HG02970 (cell line): ENCODE data around the gene GALNT15.

Experiments
- ATAC-seq: cut with Tn5 transposase; IDR thresholded peaks from one replicate; pipeline ENCODE4 v1.9.1; 2021; ENCODE audit warnings: mild to moderate bottlenecking, moderate library complexity, moderate number of reproducible peaks; ENCODE audit not compliant: unreplicated experiment, low FRiP score

GALNT15 gene

GRCh38 chr3:16151109-16151508 lies 23.4 kb upstream of the GALNT15 start:
- no peak for ATAC-seq

- ATAC-seq, result no peak
Measured at GRCh38 chr3:16168211-16168610, 6.3 kb upstream of the GALNT15 start.

GRCh38 chr3:16171009-16171408 lies 3.5 kb upstream of the GALNT15 start:
- no peak for ATAC-seq

GRCh38 chr3:16171825-16172224 lies 2.7 kb upstream of the GALNT15 start:
- no peak for ATAC-seq

GRCh38 chr3:16173283-16174025 lies 1.0 kb upstream of the GALNT15 start:
- ATAC-seq, result no peak

GRCh38 chr3:16174026-16174355 lies 489 bp upstream of the GALNT15 start:
- ATAC-seq, result no peak

- ATAC-seq, result no peak
Measured at GRCh38 chr3:16174976-16175901, 759 bp downstream of the GALNT15 start.

DNA sequence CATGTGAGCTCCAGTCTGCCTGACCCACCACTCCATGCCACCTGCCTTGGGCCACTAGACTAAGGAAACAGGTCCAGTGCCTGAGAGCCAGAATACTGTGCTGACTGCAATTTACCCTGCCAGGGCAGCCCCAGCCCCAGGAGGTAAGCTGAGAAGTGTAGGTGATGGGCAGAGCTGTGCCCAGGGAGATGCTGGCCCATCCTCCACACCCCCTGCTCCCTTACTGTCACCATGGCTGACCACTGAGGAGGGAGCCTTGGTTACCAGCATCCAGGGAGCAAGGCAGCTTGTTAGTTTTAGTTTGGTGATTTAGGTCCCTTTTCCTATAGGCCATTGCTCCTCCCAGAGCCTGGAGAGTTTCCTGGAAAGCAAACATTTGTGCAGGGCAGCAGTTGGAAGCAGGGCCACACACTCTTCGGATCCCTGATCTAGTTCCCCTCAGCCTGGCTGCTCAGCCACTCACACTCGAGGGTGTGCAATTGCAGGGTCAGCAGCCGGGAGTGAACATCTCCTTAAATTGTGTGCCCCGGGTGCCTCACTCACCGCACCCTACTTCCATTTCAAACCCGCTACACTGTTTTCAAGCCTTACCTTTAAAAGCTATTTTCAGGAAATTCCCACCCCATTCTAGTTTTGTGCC lies 2.0 kb downstream of the GALNT15 start:
- no peak for ATAC-seq

DNA sequence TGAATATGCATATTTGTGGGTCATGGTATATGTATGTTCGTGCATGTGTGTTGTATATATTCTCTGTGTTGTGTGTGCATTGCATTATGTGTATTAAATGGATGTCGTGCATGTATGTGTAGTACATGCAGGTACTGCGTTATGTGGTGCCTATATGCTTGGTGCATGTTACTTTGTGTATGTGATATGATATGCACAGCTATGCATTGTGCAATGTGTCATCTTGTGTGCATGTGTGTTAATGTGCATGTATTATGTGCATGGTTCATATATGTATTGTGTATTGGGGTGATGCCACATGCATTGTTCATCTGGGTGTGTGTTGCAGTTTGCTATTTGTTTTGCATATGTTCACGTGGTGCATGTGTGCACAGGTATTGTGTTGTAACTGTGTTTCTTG lies 2.9 kb downstream of the GALNT15 start:
- ATAC-seq, result no peak

- ATAC-seq, result no peak
Measured at GRCh38 chr3:16177962-16178627, 3.6 kb downstream of the GALNT15 start.

GRCh38 chr3:16178628-16178988 lies 4.1 kb downstream of the GALNT15 start:
- no peak for ATAC-seq

GRCh38 chr3:16179261-16179660 lies 4.8 kb downstream of the GALNT15 start:
- ATAC-seq, result no peak

GRCh38 chr3:16179771-16180736 lies 5.6 kb downstream of the GALNT15 start:
- ATAC-seq, result no peak

DNA sequence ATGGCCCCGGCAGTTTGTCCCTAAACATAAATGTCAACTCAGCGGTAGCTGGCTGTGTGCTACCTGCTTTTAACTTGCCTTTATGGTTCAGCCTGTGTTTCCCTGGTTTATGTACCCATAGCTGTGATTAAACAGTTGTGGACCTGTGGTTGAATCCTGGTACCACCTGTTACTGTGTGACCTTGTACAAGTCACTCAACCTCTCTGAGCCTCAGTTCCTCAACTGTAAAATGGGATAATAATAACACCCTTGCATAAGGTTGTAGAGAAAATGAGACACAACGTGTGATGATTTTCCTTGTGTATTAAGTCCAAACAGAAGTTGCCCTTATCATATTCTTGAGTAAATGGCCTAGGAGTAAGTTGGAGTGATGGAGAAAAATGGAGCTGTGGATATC lies 6.3 kb downstream of the GALNT15 start:
- no peak for ATAC-seq

DNA sequence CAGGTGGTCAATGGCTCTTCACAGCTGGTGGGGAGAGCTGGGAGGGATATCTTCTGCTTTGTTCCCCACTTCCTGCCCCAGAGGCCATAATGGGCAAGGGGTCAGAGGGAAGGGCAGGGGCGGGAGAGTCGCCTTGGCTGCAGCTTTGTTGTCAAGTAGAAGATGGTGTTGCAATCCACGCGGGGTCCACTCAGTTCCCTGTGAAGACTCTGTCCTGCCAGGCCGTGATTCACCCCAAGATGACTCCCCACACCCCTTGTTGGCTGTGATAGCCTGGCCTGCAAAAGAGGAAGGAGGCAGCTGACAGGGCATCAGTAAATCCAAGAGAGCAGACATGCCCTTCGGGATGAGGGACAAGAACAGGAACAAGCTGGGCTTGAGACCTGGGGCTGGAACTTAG lies 6.9 kb downstream of the GALNT15 start:
- ATAC-seq, result no peak

- no peak for ATAC-seq
Measured at GRCh38 chr3:16182183-16182582, 7.7 kb downstream of the GALNT15 start.

DNA sequence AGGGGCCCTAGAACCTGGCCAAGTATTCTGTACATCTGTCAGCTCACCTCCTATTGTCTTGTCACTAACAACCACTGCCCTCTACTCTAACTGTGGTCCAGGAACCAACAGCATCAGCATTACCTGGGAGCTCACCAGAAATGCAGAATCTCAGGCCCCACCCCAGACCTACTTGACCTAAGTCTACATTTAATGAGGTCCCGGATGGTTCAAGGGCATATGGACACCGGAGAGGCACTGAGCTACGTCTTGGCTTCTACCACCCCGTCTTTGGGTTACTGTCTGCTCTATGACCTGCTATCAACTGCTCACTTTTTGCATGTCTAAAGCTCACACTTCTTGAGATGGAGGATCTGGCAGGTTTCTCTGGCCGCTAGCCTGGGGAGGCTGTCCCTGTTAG lies 8.1 kb downstream of the GALNT15 start:
- ATAC-seq, result no peak

DNA sequence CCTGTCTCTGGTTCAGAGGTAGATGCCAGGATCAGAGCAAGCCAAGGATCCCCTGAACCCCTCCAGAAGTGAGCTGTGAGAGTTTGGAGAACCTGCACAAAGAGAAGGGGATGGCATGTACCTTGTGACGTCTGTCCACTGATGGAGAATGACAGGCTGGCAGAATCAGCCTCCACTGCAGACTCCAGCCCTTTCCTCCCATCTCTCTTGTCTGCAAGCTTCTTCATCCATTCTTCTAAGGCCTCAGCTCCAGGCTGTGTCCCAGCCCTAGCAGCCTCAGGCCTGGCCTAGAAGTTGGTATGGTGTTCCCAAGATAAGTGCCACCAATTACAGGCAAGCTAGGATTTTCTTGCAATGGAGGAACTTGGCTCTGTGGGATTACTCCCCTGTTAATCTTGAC lies 8.6 kb downstream of the GALNT15 start:
- ATAC-seq, result no peak

DNA sequence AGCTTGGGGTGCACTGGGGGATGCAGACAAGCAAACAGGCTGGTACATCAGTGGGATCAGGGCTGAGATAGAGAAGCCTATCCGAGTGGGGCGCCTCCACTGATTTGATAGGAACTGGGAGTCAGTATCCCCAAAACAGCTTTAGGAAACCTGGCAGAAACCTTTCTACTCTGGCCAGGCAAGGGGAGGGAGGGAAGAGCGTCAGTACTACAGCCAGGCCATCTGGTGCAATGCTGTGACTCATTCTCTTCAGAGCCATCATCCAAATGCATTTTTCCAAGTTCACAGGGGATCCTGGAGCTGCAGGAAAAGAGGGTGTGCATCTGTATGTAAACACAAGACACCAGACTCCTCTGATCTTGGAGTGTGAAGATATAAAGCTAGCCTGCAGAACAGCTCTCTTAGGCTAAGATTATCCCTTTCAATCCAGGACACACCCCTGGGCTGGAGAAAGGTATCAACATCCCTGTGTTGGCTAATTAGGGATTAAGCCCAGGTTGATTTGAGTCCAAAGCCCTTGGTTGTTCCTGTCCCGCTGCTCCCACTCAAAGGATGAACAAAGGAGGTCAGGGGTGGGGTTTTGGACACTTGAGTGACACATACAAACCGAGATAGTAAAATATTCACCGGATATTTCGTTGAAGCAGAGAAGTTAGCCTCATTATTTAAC lies 9.3 kb downstream of the GALNT15 start:
- ATAC-seq, result no peak
